Stimulated activated effector memory CD8-positive, alpha-beta T cell treated with anti-CD3 and anti-CD28 coated beads, Interleukin-12 subunit alpha, Interleukin-12 subunit beta, amount 100 ng/mL, for 72 hours (primary cell): ENCODE measurements around the gene RANBP6.
"Not testable (repeated sequence)": the region's sequence is repeated elsewhere in the genome, so short reads cannot be mapped to it uniquely, and the experiment has no call there.

ENCODE experiments used
- ATAC-seq: fragments of 150-1000 bp; cut with Tn5 transposase; 2 replicates; pipeline ENCODE4 v1.10.0; 2021
- DNase-seq, 2 donors: peaks; one replicate each; pipeline ENCODE4 v3.0.0; 2021 to 2022; ENCODE audit warnings: low spot score in 2 of 2
- H3K27ac Mint-ChIP-seq: one replicate; pipeline ENCODE4 v1.8.0; 2022; ENCODE audit warnings: mild to moderate bottlenecking, mixed read lengths
- H3K36me3 Mint-ChIP-seq: one replicate; pipeline ENCODE4 v1.8.0; 2022; ENCODE audit warnings: mild to moderate bottlenecking, mixed read lengths
- H3K4me1 Mint-ChIP-seq: one replicate; pipeline ENCODE4 v1.8.0; 2022; ENCODE audit warnings: mixed read lengths
- H3K4me3 Mint-ChIP-seq: one replicate; pipeline ENCODE4 v1.8.0; 2022; ENCODE audit warnings: mild to moderate bottlenecking, mixed read lengths
- H3K9me3 Mint-ChIP-seq: one replicate; pipeline ENCODE4 v1.8.0; 2022; ENCODE audit warnings: mixed read lengths

RANBP6 gene

GRCh38 chr9:6024035-6024554 lies 8.7 kb upstream of the RANBP6 start:
- DNase-seq = peak in 1 of 2 donors; percentile 59
- Mint-ChIP-seq H3K9me3 (no peaks in the 10 kb centered on the region), H3K4me3 (no peak overlapping the region)

GRCh38 chr9:6016975-6017374 lies 1.6 kb upstream of the RANBP6 start:
- H3K27ac Mint-ChIP-seq, ATAC-seq, H3K9me3 Mint-ChIP-seq, DNase-seq: not testable (repeated sequence)
- peaks cover 38% of the 10 kb centered on the region for H3K36me3 Mint-ChIP-seq
- H3K4me1 Mint-ChIP-seq = peaks cover 33% of the 10 kb centered on the region
- peak overlapping the region; percentile 95 for H3K4me3 Mint-ChIP-seq

More at GRCh38 chr9:6024035-6024554, 8.7 kb upstream of the RANBP6 start:
- peak; percentile 65 for ATAC-seq
- Mint-ChIP-seq H3K36me3 (no peaks in the 10 kb centered on the region), H3K4me1 (peaks cover 6% of the 10 kb centered on the region), H3K27ac (no peak overlapping the region)

GRCh38 chr9:6014670-6015270 lies 654 bp downstream of the RANBP6 start:
- H3K36me3 Mint-ChIP-seq = peaks cover 58% of the 10 kb centered on the region
- DNase-seq = peak in 1 of 2 donors; percentile 59
- peak; percentile 75 for ATAC-seq
- H3K9me3 Mint-ChIP-seq = peaks cover 3% of the 10 kb centered on the region
- peaks cover 46% of the 10 kb centered on the region for H3K4me1 Mint-ChIP-seq
- H3K27ac Mint-ChIP-seq = peak overlapping the region; percentile 96
- peak overlapping the region; percentile 95 for H3K4me3 Mint-ChIP-seq

GRCh38 chr9:6008169-6008979 lies 7.0 kb downstream of the RANBP6 start:
- peak; percentile 84 for ATAC-seq
- DNase-seq = peak; percentile 73 to 93
- Mint-ChIP-seq H3K4me3 (peak overlapping the region; percentile 89), H3K27ac (peak overlapping the region; percentile 93), H3K36me3 (peaks cover 57% of the 10 kb centered on the region), H3K4me1 (peaks cover 52% of the 10 kb centered on the region), H3K9me3 (peaks cover 3% of the 10 kb centered on the region)

GRCh38 chr9:6007770-6008168 lies 7.7 kb downstream of the RANBP6 start:
- peaks cover 46% of the 10 kb centered on the region for H3K4me1 Mint-ChIP-seq
- peak overlapping the region; percentile 89 for H3K4me3 Mint-ChIP-seq
- H3K27ac Mint-ChIP-seq = peak overlapping the region; percentile 93
- ATAC-seq = peak; percentile 70
- H3K36me3 Mint-ChIP-seq = peaks cover 51% of the 10 kb centered on the region
- no peak for DNase-seq
- H3K9me3 Mint-ChIP-seq = no peaks in the 10 kb centered on the region

GRCh38 chr9:6007058-6007769 lies 8.2 kb downstream of the RANBP6 start:
- no peaks in the 10 kb centered on the region for H3K9me3 Mint-ChIP-seq
- peak overlapping the region; percentile 93 for H3K27ac Mint-ChIP-seq
- H3K4me3 Mint-ChIP-seq = peak overlapping the region; percentile 89
- peaks cover 45% of the 10 kb centered on the region for H3K4me1 Mint-ChIP-seq
- DNase-seq (peak; percentile 79 to 95), ATAC-seq (peak; percentile 87)
- H3K36me3 Mint-ChIP-seq = peaks cover 45% of the 10 kb centered on the region

GRCh38 chr9:6006749-6007057 lies 8.7 kb downstream of the RANBP6 start:
- peak overlapping the region; percentile 89 for H3K4me3 Mint-ChIP-seq
- no peak for DNase-seq
- H3K9me3 Mint-ChIP-seq = no peaks in the 10 kb centered on the region
- peaks cover 40% of the 10 kb centered on the region for H3K4me1 Mint-ChIP-seq
- H3K36me3 Mint-ChIP-seq = peaks cover 40% of the 10 kb centered on the region
- H3K27ac Mint-ChIP-seq = peak overlapping the region; percentile 93
- no peak for ATAC-seq

GRCh38 chr9:6000955-6001354 lies 14.5 kb downstream of the RANBP6 start:
- ATAC-seq (no peak), DNase-seq (no peak)
- no peak overlapping the region for H3K27ac Mint-ChIP-seq
- no peak overlapping the region for H3K4me3 Mint-ChIP-seq
- H3K4me1 Mint-ChIP-seq = peaks cover 35% of the 10 kb centered on the region
- no peaks in the 10 kb centered on the region for H3K36me3 Mint-ChIP-seq
- H3K9me3 Mint-ChIP-seq = no peaks in the 10 kb centered on the region

GRCh38 chr9:5999443-6000101 lies 15.9 kb downstream of the RANBP6 start:
- DNase-seq = no peak
- peaks cover 46% of the 10 kb centered on the region for H3K4me1 Mint-ChIP-seq
- no peak for ATAC-seq
- H3K4me3 Mint-ChIP-seq = no peak overlapping the region
- no peaks in the 10 kb centered on the region for H3K36me3 Mint-ChIP-seq
- H3K27ac Mint-ChIP-seq = no peak overlapping the region
- no peaks in the 10 kb centered on the region for H3K9me3 Mint-ChIP-seq

GRCh38 chr9:5994493-5994892 lies 20.9 kb downstream of the RANBP6 start:
- Mint-ChIP-seq H3K27ac (no peak overlapping the region), H3K36me3 (no peaks in the 10 kb centered on the region), H3K4me1 (peaks cover 32% of the 10 kb centered on the region), H3K9me3 (no peaks in the 10 kb centered on the region), H3K4me3 (no peak overlapping the region)
- ATAC-seq (no peak), DNase-seq (no peak)

GRCh38 chr9:5988265-5988664 lies 27.2 kb downstream of the RANBP6 start:
- DNase-seq (no peak), ATAC-seq (no peak)
- Mint-ChIP-seq H3K36me3 (peaks cover 47% of the 10 kb centered on the region), H3K4me1 (peaks cover 6% of the 10 kb centered on the region), H3K27ac (no peak overlapping the region), H3K4me3 (no peak overlapping the region), H3K9me3 (no peaks in the 10 kb centered on the region)

- Mint-ChIP-seq H3K36me3 (peaks cover 38% of the 10 kb centered on the region), H3K27ac (no peak overlapping the region), H3K4me1 (no peaks in the 10 kb centered on the region), H3K4me3 (no peak overlapping the region), H3K9me3 (no peaks in the 10 kb centered on the region)
- DNase-seq = no peak
- no peak for ATAC-seq
These were observed 32.4 kb downstream of the RANBP6 start for GRCh38 chr9:5983042-5983441.

GRCh38 chr9:5982317-5982716 lies 33.1 kb downstream of the RANBP6 start:
- no peak overlapping the region for H3K4me3 Mint-ChIP-seq
- no peak for DNase-seq
- H3K36me3 Mint-ChIP-seq = peaks cover 31% of the 10 kb centered on the region
- no peaks in the 10 kb centered on the region for H3K9me3 Mint-ChIP-seq
- ATAC-seq = no peak
- H3K27ac Mint-ChIP-seq = peak overlapping the region; percentile 8
- peaks cover under 1% of the 10 kb centered on the region for H3K4me1 Mint-ChIP-seq

- ATAC-seq (no peak), DNase-seq (no peak)
- H3K36me3 Mint-ChIP-seq = peaks cover 32% of the 10 kb centered on the region
- H3K27ac Mint-ChIP-seq = no peak overlapping the region
- H3K4me3 Mint-ChIP-seq = no peak overlapping the region
- peaks cover 4% of the 10 kb centered on the region for H3K9me3 Mint-ChIP-seq
- H3K4me1 Mint-ChIP-seq = peaks cover 22% of the 10 kb centered on the region
These were observed 36.9 kb downstream of the RANBP6 start for GRCh38 chr9:5978523-5978922.
